ENCODE results near the gene TNFRSF14. TPM values are rescaled to one million over a fixed set of nuclear protein-coding genes. Genes with fewer than 3 reads are reported as not detected.
A peak's percentile ranks its signal among the peaks of the same experiment; 100 is the strongest.

The TNFRSF14 gene
- total RNA-seq, 1 donor from 2014 or later: 152 TPM

- Histone ChIP-seq H3K36me3 (peaks cover 45% of the 10 kb centered on the region), H3K4me1 (peaks cover 41% of the 10 kb centered on the region), H3K27me3 (ENCODE audit: low read depth) (no peaks in the 10 kb centered on the region), H3K4me3 (peak overlapping the region; percentile 95), H3K27ac (peak overlapping the region; percentile 96), H3K9me3 (no peaks in the 10 kb centered on the region)
- intact Hi-C loops (cut with DNase I): no loop called here
- no peak for TF ChIP-seq CTCF (IDR thresholded peaks at IDR 0.05)
- DNase-seq (peak; percentile 70), ATAC-seq (peak; percentile 34 to 50)
These were observed 709 bp downstream of the TNFRSF14 start for GRCh38 chr1:2556678-2557481.

- ATAC-seq (peak in 1 of 2 donors; percentile 13), DNase-seq (no peak)
- intact Hi-C loops (cut with DNase I): no loop called here
- peaks cover 54% of the 10 kb centered on the region for H3K36me3 ChIP-seq
- H3K27ac ChIP-seq: peak overlapping the region; percentile 96
- peaks cover 41% of the 10 kb centered on the region for H3K4me1 ChIP-seq
- H3K9me3 ChIP-seq: no peaks in the 10 kb centered on the region
- TF ChIP-seq CTCF (IDR thresholded peaks at IDR 0.05): no peak
- H3K4me3 ChIP-seq: peak overlapping the region; percentile 95
- H3K27me3 ChIP-seq (ENCODE audit: low read depth): no peaks in the 10 kb centered on the region
These were observed 1.6 kb downstream of the TNFRSF14 start for GRCh38 chr1:2557482-2558400.

- ATAC-seq: no peak
- peak overlapping the region; percentile 95 for H3K4me3 ChIP-seq
- peaks cover 61% of the 10 kb centered on the region for H3K36me3 ChIP-seq
- intact Hi-C loops (cut with DNase I): no loop called here
- no peak for DNase-seq
- no peak overlapping the region for H3K27ac ChIP-seq
- H3K4me1 ChIP-seq: peaks cover 41% of the 10 kb centered on the region
- H3K27me3 ChIP-seq (ENCODE audit: low read depth): no peaks in the 10 kb centered on the region
- H3K9me3 ChIP-seq: no peaks in the 10 kb centered on the region
- TF ChIP-seq CTCF (IDR thresholded peaks at IDR 0.05): no peak
These were observed 2.2 kb downstream of the TNFRSF14 start for GRCh38 chr1:2558420-2558819.

- TF ChIP-seq CTCF (IDR thresholded peaks at IDR 0.05): no peak
- H3K36me3 ChIP-seq: peaks cover 65% of the 10 kb centered on the region
- DNase-seq: no peak
- no peaks in the 10 kb centered on the region for H3K9me3 ChIP-seq
- no peaks in the 10 kb centered on the region for H3K27me3 ChIP-seq (ENCODE audit: low read depth)
- no peak for ATAC-seq
- no peak overlapping the region for H3K27ac ChIP-seq
- no peak overlapping the region for H3K4me3 ChIP-seq
- intact Hi-C loops (cut with DNase I): no loop called here
- H3K4me1 ChIP-seq: peaks cover 41% of the 10 kb centered on the region
These were observed 2.7 kb downstream of the TNFRSF14 start for GRCh38 chr1:2558861-2559260.

GRCh38 chr1:2559509-2560298 is 3.5 kb downstream of the TNFRSF14 start:
- Histone ChIP-seq H3K36me3 (peaks cover 67% of the 10 kb centered on the region), H3K9me3 (no peaks in the 10 kb centered on the region), H3K27ac (peak overlapping the region; percentile 6), H3K4me3 (no peak overlapping the region), H3K4me1 (peaks cover 39% of the 10 kb centered on the region), H3K27me3 (ENCODE audit: low read depth) (no peaks in the 10 kb centered on the region)
- no peak for TF ChIP-seq CTCF (IDR thresholded peaks at IDR 0.05)
- ATAC-seq (no peak), DNase-seq (peak; percentile 45)
- intact Hi-C loops (cut with DNase I): no loop called here

All from lower lobe of right lung (tissue), 2 donors.